ENCODE results near the gene NHERF1. TPM values are rescaled to one million over a fixed set of nuclear protein-coding genes. Genes with fewer than 3 reads are reported as not detected.

Gene NHERF1
- total and polyA plus RNA-seq, 2 of the 13 experiments (the other 11 are each of a cell fraction or from before 2014, with no cell fraction given): 169 to 269 TPM

DNA sequence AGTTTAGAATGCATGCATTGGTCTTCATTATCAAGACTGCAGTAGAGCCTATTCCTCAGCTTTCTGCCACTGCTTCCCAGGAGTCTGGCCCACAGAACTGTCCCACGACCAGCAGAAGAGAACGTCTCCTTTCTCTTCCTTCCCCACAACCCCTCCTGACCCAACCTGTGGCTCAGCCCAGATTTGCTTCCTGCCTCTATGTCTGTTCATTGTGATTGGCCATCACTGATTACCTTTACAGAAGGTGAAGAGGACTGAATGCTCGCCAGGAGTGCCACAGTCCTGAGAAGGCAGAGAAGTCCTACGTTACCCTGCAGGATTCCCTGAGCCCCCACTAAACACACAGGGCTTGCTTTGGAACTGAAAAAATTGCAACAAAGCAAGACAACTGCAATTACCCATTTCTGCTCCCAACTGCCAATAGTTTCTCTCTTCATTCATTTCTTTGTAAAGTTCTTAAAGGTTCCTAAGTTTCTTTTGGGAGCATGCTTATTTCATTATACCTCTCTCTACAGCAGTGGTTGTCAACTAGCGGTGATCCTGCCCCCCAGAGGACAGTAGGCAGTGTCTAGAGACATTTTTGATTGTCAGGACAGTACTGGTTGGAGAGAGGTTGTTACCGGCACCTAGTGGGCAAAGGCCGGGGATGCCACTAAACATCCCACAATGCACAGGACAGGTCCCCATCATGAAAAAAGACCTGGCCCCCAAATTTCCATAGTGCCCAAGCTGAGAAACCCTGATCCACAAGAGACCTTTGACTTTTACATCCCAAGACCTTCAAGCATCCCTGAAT is 32.2 kb downstream of the NHERF1 start (continued):
- TF ChIP-seq, protein P1, sequence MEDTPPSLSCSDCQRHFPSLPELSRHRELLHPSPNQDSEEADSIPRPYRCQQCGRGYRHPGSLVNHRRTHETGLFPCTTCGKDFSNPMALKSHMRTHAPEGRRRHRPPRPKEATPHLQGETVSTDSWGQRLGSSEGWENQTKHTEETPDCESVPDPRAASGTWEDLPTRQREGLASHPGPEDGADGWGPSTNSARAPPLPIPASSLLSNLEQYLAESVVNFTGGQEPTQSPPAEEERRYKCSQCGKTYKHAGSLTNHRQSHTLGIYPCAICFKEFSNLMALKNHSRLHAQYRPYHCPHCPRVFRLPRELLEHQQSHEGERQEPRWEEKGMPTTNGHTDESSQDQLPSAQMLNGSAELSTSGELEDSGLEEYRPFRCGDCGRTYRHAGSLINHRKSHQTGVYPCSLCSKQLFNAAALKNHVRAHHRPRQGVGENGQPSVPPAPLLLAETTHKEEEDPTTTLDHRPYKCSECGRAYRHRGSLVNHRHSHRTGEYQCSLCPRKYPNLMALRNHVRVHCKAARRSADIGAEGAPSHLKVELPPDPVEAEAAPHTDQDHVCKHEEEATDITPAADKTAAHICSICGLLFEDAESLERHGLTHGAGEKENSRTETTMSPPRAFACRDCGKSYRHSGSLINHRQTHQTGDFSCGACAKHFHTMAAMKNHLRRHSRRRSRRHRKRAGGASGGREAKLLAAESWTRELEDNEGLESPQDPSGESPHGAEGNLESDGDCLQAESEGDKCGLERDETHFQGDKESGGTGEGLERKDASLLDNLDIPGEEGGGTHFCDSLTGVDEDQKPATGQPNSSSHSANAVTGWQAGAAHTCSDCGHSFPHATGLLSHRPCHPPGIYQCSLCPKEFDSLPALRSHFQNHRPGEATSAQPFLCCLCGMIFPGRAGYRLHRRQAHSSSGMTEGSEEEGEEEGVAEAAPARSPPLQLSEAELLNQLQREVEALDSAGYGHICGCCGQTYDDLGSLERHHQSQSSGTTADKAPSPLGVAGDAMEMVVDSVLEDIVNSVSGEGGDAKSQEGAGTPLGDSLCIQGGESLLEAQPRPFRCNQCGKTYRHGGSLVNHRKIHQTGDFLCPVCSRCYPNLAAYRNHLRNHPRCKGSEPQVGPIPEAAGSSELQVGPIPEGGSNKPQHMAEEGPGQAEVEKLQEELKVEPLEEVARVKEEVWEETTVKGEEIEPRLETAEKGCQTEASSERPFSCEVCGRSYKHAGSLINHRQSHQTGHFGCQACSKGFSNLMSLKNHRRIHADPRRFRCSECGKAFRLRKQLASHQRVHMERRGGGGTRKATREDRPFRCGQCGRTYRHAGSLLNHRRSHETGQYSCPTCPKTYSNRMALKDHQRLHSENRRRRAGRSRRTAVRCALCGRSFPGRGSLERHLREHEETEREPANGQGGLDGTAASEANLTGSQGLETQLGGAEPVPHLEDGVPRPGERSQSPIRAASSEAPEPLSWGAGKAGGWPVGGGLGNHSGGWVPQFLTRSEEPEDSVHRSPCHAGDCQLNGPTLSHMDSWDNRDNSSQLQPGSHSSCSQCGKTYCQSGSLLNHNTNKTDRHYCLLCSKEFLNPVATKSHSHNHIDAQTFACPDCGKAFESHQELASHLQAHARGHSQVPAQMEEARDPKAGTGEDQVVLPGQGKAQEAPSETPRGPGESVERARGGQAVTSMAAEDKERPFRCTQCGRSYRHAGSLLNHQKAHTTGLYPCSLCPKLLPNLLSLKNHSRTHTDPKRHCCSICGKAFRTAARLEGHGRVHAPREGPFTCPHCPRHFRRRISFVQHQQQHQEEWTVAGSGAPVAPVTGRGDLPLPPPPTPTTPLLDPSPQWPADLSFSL (CRISPR knock-in tag; IDR thresholded peaks at IDR 0.05): no peak
- no peak for TF ChIP-seq ZBTB20 (CRISPR knock-in tag; IDR thresholded peaks at IDR 0.05; ENCODE audit: borderline replicate concordance, low read depth)
- TF ChIP-seq SUZ12 (IDR thresholded peaks at IDR 0.05; ENCODE audit: low read depth, low read length): no peak
- no peak for TF ChIP-seq AHR (CRISPR knock-in tag; IDR thresholded peaks at IDR 0.05)
- TF ChIP-seq, protein P2, sequence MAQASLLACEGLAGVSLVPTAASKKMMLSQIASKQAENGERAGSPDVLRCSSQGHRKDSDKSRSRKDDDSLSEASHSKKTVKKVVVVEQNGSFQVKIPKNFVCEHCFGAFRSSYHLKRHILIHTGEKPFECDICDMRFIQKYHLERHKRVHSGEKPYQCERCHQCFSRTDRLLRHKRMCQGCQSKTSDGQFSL (CRISPR knock-in tag; IDR thresholded peaks at IDR 0.05): no peak
- TF ChIP-seq LCORL (IDR thresholded peaks at IDR 0.05): no peak
- no peak for TF ChIP-seq LCORL (CRISPR knock-in tag; IDR thresholded peaks at IDR 0.05)
- no peak for TF ChIP-seq ZMYM2 (CRISPR knock-in tag; IDR thresholded peaks at IDR 0.05)
- no peak for TF ChIP-seq ZNF430 (CRISPR knock-in tag; IDR thresholded peaks at IDR 0.05)
- no peak for TF ChIP-seq ZFYVE20 (CRISPR knock-in tag; IDR thresholded peaks at IDR 0.05; ENCODE audit: borderline replicate concordance, low read depth)
- TF ChIP-seq THAP11 (CRISPR knock-in tag; IDR thresholded peaks at IDR 0.05): peak; percentile 53; the same call in 1 of the 2 replicates
- TF ChIP-seq ZNF543 (CRISPR knock-in tag; IDR thresholded peaks at IDR 0.05): no peak
- TF ChIP-seq ZEB1 (IDR thresholded peaks at IDR 0.05; ENCODE audit: insufficient replicate concordance, low read depth): no peak
- TF ChIP-seq, protein P3, sequence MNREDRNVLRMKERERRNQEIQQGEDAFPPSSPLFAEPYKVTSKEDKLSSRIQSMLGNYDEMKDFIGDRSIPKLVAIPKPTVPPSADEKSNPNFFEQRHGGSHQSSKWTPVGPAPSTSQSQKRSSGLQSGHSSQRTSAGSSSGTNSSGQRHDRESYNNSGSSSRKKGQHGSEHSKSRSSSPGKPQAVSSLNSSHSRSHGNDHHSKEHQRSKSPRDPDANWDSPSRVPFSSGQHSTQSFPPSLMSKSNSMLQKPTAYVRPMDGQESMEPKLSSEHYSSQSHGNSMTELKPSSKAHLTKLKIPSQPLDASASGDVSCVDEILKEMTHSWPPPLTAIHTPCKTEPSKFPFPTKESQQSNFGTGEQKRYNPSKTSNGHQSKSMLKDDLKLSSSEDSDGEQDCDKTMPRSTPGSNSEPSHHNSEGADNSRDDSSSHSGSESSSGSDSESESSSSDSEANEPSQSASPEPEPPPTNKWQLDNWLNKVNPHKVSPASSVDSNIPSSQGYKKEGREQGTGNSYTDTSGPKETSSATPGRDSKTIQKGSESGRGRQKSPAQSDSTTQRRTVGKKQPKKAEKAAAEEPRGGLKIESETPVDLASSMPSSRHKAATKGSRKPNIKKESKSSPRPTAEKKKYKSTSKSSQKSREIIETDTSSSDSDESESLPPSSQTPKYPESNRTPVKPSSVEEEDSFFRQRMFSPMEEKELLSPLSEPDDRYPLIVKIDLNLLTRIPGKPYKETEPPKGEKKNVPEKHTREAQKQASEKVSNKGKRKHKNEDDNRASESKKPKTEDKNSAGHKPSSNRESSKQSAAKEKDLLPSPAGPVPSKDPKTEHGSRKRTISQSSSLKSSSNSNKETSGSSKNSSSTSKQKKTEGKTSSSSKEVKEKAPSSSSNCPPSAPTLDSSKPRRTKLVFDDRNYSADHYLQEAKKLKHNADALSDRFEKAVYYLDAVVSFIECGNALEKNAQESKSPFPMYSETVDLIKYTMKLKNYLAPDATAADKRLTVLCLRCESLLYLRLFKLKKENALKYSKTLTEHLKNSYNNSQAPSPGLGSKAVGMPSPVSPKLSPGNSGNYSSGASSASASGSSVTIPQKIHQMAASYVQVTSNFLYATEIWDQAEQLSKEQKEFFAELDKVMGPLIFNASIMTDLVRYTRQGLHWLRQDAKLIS (CRISPR knock-in tag; IDR thresholded peaks at IDR 0.05): no peak
- no peak for TF ChIP-seq ZFP37 (CRISPR knock-in tag; IDR thresholded peaks at IDR 0.05; ENCODE audit: borderline replicate concordance)
- peak; percentile 52; the same call in 1 of the 2 replicates for TF ChIP-seq ZNF263 (CRISPR knock-in tag; IDR thresholded peaks at IDR 0.05)
- TF ChIP-seq BORCS8-MEF2B (CRISPR knock-in tag; IDR thresholded peaks at IDR 0.05): no peak
- no peak for TF ChIP-seq PCBP2 (optimal IDR thresholded peaks at IDR 0.05; ENCODE audit: low read depth, low read length, poor library complexity, severe bottlenecking)
